NCI-H526 (cell line): ENCODE data around the gene PCSK9.
"Not testable (repeated sequence)": the region's sequence is repeated elsewhere in the genome, so short reads cannot be mapped to it uniquely, and the experiment has no call there.

Experiments used
- DNase-seq, 2 experiments: peaks; one replicate each; lab custom pipeline; 2025; lab: John Stamatoyannopoulos, UW

The PCSK9 gene

GRCh38 chr1:55010194-55010886, 29.0 kb upstream of the PCSK9 start:
- no peak for DNase-seq

GRCh38 chr1:55010887-55011217, 28.5 kb upstream of the PCSK9 start:
- DNase-seq, result no peak

GRCh38 chr1:55012661-55013060, 26.7 kb upstream of the PCSK9 start:
- DNase-seq, result peak in 1 of 2 experiments; percentile 30

- DNase-seq, result no peak
These were observed 24.2 kb upstream of the PCSK9 start for GRCh38 chr1:55015123-55015522.

GRCh38 chr1:55015731-55016620, 23.4 kb upstream of the PCSK9 start:
- no peak for DNase-seq

- DNase-seq, result no peak
These were observed 21.0 kb upstream of the PCSK9 start for GRCh38 chr1:55018395-55018794.

GRCh38 chr1:55021942-55022546, 17.3 kb upstream of the PCSK9 start:
- peak; percentile 84 to 93 for DNase-seq

GRCh38 chr1:55024163-55024562, 15.2 kb upstream of the PCSK9 start:
- DNase-seq, result not testable (repeated sequence)

GRCh38 chr1:55026682-55027081, 12.7 kb upstream of the PCSK9 start:
- DNase-seq, result not testable (repeated sequence)

- not testable (repeated sequence) for DNase-seq
These were observed 8.2 kb upstream of the PCSK9 start for GRCh38 chr1:55031098-55031497.

GRCh38 chr1:55033265-55033614, 6.1 kb upstream of the PCSK9 start:
- DNase-seq, result no peak

GRCh38 chr1:55034476-55035133, 4.7 kb upstream of the PCSK9 start:
- no peak for DNase-seq

GRCh38 chr1:55035904-55036303, 3.4 kb upstream of the PCSK9 start:
- no peak for DNase-seq

GRCh38 chr1:55037733-55038551, 1.4 kb upstream of the PCSK9 start:
- DNase-seq, result no peak

GRCh38 chr1:55038552-55038838, 853 bp upstream of the PCSK9 start:
- no peak for DNase-seq

- no peak for DNase-seq
These were observed 390 bp upstream of the PCSK9 start for GRCh38 chr1:55038974-55039341.

- peak in 1 of 2 experiments; percentile 40 for DNase-seq
These were observed 960 bp downstream of the PCSK9 start for GRCh38 chr1:55040083-55040932.

GRCh38 chr1:55040933-55041494, 1.7 kb downstream of the PCSK9 start:
- DNase-seq, result no peak

GRCh38 chr1:55041613-55042012, 2.3 kb downstream of the PCSK9 start:
- DNase-seq, result no peak

- DNase-seq, result no peak
These were observed 3.7 kb downstream of the PCSK9 start for GRCh38 chr1:55043011-55043410.

GRCh38 chr1:55043726-55044125, 4.4 kb downstream of the PCSK9 start:
- DNase-seq, result no peak
